HG02642 (cell line): ENCODE results near the gene KDF1.

Experiments used
- ATAC-seq: cut with Tn5 transposase; IDR thresholded peaks from one replicate; pipeline ENCODE4 v1.9.1; 2021; ENCODE audit warnings: mild to moderate bottlenecking; ENCODE audit not compliant: unreplicated experiment, poor library complexity

The KDF1 gene

DNA sequence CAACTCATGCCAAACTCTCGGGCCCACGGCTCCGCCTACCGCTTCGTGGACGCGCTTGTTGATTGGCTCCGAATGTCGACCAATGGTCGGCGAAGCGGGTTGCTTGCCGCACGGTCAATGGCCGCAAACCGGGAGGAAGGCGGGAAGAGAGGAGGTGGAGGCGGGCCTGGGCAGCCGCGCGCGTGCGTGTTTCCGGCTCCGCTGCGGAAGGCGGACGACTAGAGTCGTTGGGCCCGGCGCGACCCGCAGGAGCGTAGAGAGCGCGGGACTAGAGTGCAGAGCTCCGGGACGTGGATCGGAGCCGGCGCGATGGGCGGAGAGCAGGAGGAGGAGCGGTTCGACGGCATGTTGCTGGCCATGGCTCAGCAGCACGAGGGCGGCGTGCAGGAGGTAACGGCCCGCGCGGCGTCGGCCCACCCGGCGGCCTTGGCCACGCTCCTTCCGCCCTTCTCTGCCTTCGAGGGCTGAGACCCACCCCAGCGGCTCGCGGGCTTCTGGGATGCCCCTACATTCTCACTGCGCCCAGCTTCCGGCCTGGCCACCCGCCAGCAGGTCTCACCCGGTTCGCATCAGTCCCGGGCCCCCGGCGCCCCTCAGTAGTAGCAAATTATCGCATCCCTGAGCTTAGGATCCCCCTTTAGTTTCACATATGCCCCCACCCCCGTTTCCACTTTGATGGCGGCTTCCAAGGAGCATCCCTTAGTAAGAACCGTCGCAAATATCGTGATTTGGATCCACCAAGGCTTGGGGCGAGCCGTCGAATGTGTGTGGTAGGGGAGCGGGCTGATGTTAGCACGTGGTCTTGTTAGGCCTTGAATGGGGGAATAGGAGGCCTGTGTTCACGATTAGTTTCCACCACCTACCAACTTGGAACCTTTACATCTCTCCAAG is 38.5 kb downstream of the KDF1 start, which contains the start of gene NUDC:
NUDC (plus strand) TSS at position 204 of the 891 bp plus-strand sequence; CDS start at position 310, 106 bp downstream.
- peak; percentile 98 for ATAC-seq

DNA sequence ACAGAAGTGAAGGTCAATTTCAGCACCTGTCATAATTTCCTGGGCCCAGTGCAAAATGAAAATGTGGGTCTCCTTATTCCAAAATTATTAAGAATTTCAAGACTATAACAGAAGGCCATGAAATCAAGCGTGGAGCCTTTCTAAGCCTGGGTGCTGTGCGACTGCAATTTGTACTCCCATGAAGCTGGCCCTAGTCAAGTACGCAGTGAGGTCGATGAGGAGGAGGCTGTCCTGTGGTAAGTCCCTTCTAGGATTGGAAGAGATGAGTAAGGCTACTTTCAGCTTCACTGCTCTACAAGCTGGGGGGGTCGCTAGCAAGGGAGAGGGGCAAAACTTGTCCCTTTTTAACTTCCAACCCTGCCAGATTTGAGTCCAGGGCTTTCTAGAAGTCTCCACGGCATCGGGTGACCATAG is 39.1 kb downstream of the KDF1 start:
- peak; percentile 10 for ATAC-seq

DNA sequence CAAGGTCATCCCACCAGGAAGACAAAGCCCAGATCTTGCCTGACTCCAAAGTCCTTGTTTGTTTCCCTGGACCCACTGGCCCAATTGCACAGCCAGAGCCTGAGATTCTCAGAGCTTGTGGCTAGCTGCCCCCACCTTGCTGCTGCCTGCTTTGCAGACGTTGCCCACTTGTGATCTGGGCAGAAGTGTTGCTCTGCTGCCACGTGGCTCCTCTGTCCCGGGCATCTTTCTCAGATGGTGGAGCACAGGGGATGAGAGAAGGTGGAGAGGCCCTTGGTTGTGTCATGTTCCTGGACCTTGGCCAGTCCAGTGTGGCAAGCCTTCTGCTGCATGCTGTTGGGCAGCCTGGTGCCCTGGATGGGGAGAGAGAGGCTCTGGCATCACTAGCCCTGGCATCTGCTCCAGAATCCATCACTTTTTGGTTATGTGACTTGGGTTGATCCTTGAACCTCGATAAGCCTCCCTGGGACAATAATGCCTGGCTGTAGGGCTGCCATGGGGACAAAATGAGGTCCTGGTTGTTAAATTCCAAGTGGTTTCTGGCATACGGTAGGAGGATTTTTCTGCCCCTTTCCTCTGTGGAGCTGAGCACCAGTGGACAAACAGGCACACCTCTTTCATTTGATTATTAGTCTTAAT is 44.9 kb downstream of the KDF1 start:
- ATAC-seq: no peak

DNA sequence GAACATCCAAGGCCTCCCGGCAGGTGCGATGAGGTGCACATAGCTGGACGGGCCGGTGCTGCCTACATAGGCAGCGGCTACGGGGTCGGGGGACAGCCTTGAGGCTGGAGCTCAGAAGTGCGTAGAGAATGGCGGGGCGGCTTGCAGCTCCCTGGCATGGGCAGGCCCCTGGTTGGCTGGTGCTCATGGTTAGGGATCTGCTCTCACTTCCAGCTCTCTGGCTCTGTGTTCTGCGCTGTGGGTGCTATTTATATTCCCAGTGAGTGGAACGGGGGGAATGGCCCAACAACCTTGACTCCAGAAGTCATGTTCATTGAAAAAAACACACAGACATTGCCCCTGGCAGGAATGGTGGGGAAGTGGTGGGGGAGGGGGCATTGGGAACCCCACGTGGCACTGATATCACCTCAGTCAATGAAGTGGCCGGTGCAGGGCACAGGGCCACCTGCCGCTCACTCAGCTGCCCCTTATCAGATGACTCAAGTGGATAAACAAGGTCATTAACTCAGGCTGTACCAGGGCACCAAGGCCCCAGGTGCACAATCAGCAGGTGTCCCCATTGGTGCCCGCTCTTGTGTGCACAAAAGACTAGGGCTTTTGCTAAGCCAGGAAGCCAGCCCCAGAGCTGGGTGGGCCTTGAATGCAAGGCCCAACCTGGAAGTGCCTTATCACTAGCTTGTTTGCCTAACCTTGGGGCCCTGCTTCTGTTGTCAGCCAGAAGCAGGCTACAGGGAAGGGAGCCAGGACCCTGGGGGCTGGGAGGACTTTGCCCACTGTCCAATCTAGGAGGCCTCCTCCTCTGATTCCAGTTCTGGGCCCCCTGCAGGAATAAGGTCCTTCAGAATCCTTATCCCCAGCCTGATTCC is 46.3 kb downstream of the KDF1 start, which contains the start of gene NR0B2:
NR0B2 (minus strand) TSS at position 222 of the 866 bp plus-strand sequence; CDS start at position 187, 35 bp downstream.
- no peak for ATAC-seq

DNA sequence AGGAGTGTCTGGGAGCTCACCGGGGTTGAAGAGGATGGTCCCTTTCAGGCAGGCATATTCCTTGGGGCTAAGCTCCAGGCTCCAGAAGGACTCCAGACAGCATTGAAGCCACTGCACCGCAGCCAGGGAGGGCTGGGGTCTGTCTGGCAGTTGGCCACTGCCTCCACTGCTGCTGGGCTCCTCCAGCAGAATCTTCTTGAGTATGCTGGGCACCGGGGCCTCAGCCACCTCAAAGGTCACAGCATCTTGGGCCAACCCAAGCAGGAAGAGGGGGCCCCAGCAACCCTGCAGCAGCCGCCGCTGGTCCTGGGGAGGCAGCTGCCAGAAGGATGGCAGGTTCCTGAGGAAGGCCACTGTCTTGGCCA is 46.9 kb downstream of the KDF1 start:
- no peak for ATAC-seq

DNA sequence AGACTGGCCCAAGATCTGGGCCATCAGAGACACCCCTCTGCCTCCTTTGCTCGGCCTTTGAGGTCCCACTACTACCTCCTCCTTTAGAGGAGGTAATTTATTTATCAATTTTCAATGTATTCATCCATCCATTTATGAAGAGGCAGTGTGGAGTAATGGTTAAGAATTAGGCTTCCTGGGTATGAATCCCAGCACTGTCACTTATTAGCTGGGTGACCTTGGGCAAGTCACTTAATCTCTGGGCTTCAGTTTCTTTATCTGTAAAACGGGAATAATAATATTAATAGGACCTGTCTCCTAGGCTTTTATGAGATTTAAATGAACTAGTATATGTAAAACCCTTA is 48.1 kb downstream of the KDF1 start:
- ATAC-seq: no peak

DNA sequence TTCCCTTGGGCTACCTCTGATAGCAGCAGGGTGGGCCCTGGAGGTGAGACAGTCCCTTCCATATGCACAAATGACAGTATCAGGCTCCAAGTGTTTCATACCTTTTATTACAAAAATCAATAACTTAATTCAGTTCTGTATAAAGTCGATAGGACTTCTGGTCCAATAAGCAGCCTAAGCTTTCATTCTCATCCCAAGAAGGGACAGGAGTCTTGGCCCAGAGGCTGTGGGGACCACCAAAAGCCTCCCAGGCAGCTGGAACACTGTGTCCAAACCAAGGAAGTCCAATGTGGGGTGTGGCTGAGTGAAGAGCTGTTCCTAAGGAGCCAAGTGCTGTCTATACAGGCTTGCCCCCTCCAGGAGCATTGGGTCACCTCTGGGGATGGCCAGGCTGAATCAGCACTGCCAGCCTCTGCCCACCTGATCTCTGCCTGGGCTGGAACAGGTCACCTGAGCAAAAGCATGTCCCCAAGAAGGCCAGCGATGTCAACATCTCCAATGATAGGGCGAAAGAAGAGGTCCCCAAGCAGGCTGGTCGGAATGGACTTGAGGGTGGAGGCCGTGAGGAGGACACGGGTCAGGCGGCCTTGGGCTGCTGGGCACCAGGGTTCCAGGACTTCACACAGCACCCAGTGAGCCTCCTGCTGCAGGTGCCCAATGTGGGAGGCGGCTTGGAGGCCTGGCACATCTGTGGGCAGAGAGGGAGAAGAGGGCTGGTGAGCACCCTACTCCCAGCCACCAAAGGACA is 48.7 kb downstream of the KDF1 start:
- ATAC-seq: no peak

DNA sequence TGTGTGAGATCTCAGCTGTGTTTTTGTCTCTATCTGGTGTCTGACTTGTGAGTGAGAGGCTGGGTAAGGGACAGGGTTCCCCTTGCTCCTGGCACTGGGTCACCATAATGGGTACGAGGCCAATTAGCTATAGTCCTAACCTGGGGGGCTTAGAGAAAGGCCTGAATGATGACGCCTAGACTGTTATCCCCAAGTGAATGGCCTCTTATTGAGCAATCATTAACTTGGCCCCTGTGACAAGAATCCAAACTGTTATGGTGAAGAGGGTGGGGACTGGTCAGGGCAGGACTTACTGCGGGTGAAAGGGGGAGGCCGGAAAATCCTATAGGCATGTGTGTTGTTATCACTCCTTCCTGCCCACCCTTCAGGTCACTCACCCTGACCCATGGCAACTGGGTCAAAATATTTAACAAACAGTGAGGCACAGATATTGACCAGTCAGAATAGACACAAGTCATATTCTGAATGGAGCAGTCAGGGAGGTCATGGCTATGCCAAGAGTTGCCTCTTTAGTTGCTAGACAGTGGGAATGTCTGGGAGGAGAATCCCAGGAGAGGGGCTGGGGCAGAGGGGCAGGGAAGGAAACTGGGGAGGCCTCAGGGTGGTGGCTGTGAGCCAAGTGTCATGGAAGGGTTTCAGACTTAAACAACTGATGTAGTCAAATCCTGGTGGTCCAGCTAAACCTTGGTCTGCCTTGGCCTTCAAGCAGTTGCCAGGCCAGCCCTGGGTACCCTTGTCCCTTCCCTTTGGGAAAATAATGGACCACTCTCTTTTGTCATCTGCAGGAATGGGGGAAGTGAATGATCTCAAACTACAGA is 49.7 kb downstream of the KDF1 start:
- no peak for ATAC-seq

DNA sequence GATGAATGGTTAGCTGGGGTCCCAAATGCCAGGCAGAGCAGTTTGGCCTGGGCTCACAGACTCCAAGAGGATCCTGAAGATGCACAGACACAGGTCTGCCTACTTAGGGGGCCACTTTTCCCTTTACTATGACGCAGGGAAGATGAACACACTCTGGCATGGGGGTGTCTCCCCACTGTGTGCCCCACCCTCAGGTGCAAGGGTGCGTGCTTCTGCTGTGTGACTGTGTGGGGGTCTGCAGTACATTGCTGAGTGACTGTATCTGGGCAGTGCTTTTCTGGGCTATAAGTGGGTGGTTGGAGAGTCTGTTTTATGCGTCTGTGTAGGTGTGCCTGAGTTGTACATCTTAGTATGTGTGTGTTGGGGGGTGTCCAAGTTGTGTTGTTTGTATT is 50.3 kb downstream of the KDF1 start:
- no peak for ATAC-seq

DNA sequence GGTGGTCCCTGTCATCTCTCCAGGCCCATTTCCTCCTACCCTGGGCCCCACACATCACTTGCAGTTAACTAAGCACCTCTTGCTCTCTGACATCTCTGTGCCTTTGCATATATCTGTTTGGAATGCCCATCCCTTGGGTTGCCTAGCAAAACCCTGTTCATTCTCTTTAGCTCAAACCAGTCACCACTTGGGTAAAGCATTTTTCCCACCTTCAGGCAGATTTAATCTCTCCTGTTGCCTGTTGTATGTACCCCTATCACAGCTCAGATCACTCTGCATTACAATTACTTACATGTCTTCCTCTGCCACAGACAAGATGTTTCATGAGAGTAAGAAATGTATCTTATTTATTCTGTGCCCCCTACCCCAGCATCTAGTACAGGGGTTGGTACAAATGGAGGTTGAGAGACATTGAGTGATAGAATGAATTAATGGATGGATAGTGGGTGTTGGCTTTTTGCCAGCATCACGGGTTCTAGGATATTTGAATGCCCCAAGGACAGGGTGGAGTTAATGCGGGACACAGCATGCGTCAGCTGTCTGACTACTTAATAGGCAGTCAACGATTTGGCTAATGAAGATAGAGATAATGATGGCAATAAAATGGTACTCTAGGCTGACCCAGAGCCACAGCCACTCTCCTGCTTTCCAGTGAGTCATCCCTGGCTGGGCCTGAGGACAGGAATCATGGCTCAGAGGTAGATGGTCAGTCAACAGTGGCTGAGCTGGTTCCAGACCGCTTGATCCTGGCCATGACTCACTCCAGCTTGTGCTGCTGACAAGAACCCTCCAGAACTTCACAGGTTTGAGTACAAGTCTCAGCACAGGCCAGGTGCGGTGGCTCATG is 53.0 kb downstream of the KDF1 start:
- no peak for ATAC-seq

DNA sequence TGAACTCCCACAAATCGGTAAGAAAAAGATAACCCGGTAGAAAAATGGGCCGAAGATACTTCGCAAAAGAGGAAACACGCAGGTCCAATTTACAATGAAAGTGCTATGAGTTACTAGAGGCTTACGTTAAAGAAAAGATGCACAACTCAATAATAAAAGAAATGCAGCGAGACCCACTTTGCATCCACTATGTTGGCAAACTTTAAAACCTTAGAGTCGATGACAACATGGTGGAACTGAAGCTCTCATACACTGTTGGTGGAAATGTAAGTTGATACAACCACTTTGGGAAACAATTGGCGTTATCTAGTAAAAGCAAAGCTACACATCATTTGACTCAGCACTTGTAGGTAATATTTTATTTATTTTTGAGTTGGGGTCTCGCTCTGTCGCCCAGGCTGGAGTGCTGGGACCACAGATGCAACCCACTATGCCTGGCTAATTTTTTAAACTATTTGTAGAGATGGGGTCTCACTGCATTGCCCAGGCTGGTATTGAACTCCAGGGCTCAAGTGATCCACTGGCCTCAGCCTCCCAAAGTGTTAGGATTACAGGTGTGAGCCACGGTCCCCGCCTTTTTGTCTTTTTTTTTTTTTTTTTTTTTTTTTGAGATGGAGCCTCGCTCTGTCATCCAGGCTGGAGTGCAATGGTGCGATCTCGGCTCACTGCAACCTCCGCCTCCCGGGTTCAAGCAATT is 59.3 kb downstream of the KDF1 start:
- no peak for ATAC-seq

DNA sequence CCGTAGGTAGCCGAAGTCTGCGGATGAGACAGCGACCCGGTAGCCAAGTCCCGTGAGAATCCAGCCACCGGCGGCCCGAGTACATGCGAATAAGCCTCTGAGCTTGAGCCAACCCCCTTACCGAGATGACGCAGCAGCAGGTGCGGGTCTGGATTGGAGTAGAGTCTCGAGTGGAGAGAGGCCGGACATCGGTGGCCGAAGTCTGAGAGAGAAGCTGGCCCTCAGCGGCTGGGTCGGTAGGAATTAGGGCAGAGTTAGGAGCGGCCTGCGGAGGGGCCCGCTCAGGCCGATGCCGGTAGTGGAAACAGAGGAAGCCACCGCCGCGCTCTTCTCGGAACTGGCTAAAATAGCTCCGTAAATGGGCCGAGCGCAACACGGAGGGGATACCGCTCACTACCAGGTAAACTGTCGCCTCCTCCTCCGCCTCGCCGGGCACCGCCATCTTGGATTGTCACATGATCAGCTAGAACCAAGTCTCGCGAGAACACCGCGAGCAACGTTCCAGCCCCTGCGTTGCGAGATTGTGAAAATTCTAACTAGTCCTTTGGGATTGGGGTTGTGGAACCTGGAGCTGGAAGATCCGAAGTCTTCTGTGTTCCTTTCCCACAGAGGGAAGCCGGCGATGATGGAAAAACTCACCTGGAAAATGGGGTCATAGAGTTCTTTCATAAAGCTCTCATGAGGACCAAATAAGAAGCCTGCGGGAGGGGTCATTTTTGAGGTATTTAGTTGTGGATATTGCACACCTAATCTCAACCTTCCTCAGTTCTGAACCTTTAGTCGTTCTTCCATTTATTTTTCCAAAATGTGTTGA is 60.1 kb downstream of the KDF1 start, which contains the start of gene GPATCH3:
GPATCH3 (minus strand) TSS at position 467 of the 814 bp plus-strand sequence; CDS start at position 442, 25 bp downstream.
- ATAC-seq: peak; percentile 85
